ENCODE results near the gene TRAPPC6A.
A peak's percentile ranks its signal among the peaks of the same experiment; 100 is the strongest.

TRAPPC6A gene

GRCh38 chr19:45206328-45206727 is 28.3 kb upstream of the TRAPPC6A start:
- CTCF ChIA-PET = no interaction called here
- WGBS (ENCODE audit: insufficient coverage) = 100% methylated on average over 1 of the region's 3 CpGs
- Histone ChIP-seq H3K9me3 (ENCODE audit: control extremely low read depth in 1 of 5, control insufficient read depth in 4 of 5, insufficient read depth in 2 of 5, low read depth in 1 of 5, low read length in 4 of 5) (no peaks in the 10 kb centered on the region), H3K36me3 (ENCODE audit: control insufficient read depth in 4 of 4, insufficient read depth in 4 of 4, low read length in 3 of 4) (no peaks in the 10 kb centered on the region), H3K27me3 (replicated peaks in 2 of 5; ENCODE audit: control insufficient read depth in 4 of 5, insufficient read depth in 5 of 5, low read length in 4 of 5) (no peaks in the 10 kb centered on the region), H3K4me3 (ENCODE audit: control insufficient read depth in 1 of 7, extremely low read depth in 1 of 7, insufficient read depth in 4 of 7, low read depth in 2 of 7, low read length in 6 of 7) (no peak overlapping the region), H3K4me1 (ENCODE audit: control extremely low read depth in 1 of 4, control insufficient read depth in 4 of 4, insufficient read depth in 4 of 4, low read length in 3 of 4) (peaks cover 0 to 10% (median 9%) of the 10 kb centered on the region in 4 experiments), H3K27ac (ENCODE audit: insufficient read depth in 1 of 2, low read depth in 1 of 2, low read length in 2 of 2, poor library complexity in 1 of 2, severe bottlenecking in 2 of 2) (no peak overlapping the region)
- POLR2A ChIA-PET = interaction anchor here (0.7 kb wide), 1 partner anchor 130 kb away, joined by 4 read pairs; no protein-coding TSS in a partner anchor
- DNase-seq = no peak

GRCh38 chr19:45205810-45206209 is 27.8 kb upstream of the TRAPPC6A start:
- no peak overlapping the region for H3K27ac ChIP-seq (ENCODE audit: insufficient read depth in 1 of 2, low read depth in 1 of 2, low read length in 2 of 2, poor library complexity in 1 of 2, severe bottlenecking in 2 of 2)
- peaks cover 0 to 4% (median 4%) of the 10 kb centered on the region in 4 experiments for H3K4me1 ChIP-seq (ENCODE audit: control extremely low read depth in 1 of 4, control insufficient read depth in 4 of 4, insufficient read depth in 4 of 4, low read length in 3 of 4)
- no peak overlapping the region for H3K4me3 ChIP-seq (ENCODE audit: control insufficient read depth in 1 of 7, extremely low read depth in 1 of 7, insufficient read depth in 4 of 7, low read depth in 2 of 7, low read length in 6 of 7)
- no peaks in the 10 kb centered on the region for H3K9me3 ChIP-seq (ENCODE audit: control extremely low read depth in 1 of 5, control insufficient read depth in 4 of 5, insufficient read depth in 2 of 5, low read depth in 1 of 5, low read length in 4 of 5)
- no peaks in the 10 kb centered on the region for H3K36me3 ChIP-seq (ENCODE audit: control insufficient read depth in 4 of 4, insufficient read depth in 4 of 4, low read length in 3 of 4)
- no peaks in the 10 kb centered on the region for H3K27me3 ChIP-seq (replicated peaks in 2 of 5; ENCODE audit: control insufficient read depth in 4 of 5, insufficient read depth in 5 of 5, low read length in 4 of 5)
- WGBS (ENCODE audit: insufficient coverage) = 93% methylated on average over 3 of the region's 12 CpGs
- CTCF ChIA-PET = no interaction called here
- POLR2A ChIA-PET = interaction anchor here (0.7 kb wide), 1 partner anchor 130 kb away, joined by 4 read pairs; no protein-coding TSS in a partner anchor
- no peak for DNase-seq

- CTCF ChIA-PET = interaction anchor here (1.1 to 4.4 kb wide), 2 partner anchors 76 to 137 kb away, joined by 3 to 19 read pairs; partner anchors contain the start of gene KLC3
- Histone ChIP-seq H3K36me3 (ENCODE audit: control insufficient read depth in 4 of 4, insufficient read depth in 4 of 4, low read length in 3 of 4) (no peaks in the 10 kb centered on the region), H3K9me3 (ENCODE audit: control extremely low read depth in 1 of 5, control insufficient read depth in 4 of 5, insufficient read depth in 2 of 5, low read depth in 1 of 5, low read length in 4 of 5) (no peaks in the 10 kb centered on the region), H3K4me1 (ENCODE audit: control extremely low read depth in 1 of 4, control insufficient read depth in 4 of 4, insufficient read depth in 4 of 4, low read length in 3 of 4) (no peaks in the 10 kb centered on the region), H3K27ac (ENCODE audit: insufficient read depth in 1 of 2, low read depth in 1 of 2, low read length in 2 of 2, poor library complexity in 1 of 2, severe bottlenecking in 2 of 2) (no peak overlapping the region), H3K27me3 (replicated peaks in 2 of 5; ENCODE audit: control insufficient read depth in 4 of 5, insufficient read depth in 5 of 5, low read length in 4 of 5) (peaks cover 0 to 3% (median 0%) of the 10 kb centered on the region in 5 experiments), H3K4me3 (ENCODE audit: control insufficient read depth in 1 of 7, extremely low read depth in 1 of 7, insufficient read depth in 4 of 7, low read depth in 2 of 7, low read length in 6 of 7) (no peak overlapping the region)
- WGBS (ENCODE audit: insufficient coverage) = 96% methylated on average over 6 of the region's 6 CpGs
- no peak for DNase-seq
- POLR2A ChIA-PET = no interaction called here
Measured at GRCh38 chr19:45202637-45203036, 24.6 kb upstream of the TRAPPC6A start.

- no peak overlapping the region for H3K27ac ChIP-seq (ENCODE audit: insufficient read depth in 1 of 2, low read depth in 1 of 2, low read length in 2 of 2, poor library complexity in 1 of 2, severe bottlenecking in 2 of 2)
- H3K27me3 ChIP-seq (replicated peaks in 2 of 5; ENCODE audit: control insufficient read depth in 4 of 5, insufficient read depth in 5 of 5, low read length in 4 of 5) = peaks cover 0 to 3% (median 0%) of the 10 kb centered on the region in 5 experiments
- no peaks in the 10 kb centered on the region for H3K36me3 ChIP-seq (ENCODE audit: control insufficient read depth in 4 of 4, insufficient read depth in 4 of 4, low read length in 3 of 4)
- no peak overlapping the region for H3K4me3 ChIP-seq (ENCODE audit: control insufficient read depth in 1 of 7, extremely low read depth in 1 of 7, insufficient read depth in 4 of 7, low read depth in 2 of 7, low read length in 6 of 7)
- no peaks in the 10 kb centered on the region for H3K4me1 ChIP-seq (ENCODE audit: control extremely low read depth in 1 of 4, control insufficient read depth in 4 of 4, insufficient read depth in 4 of 4, low read length in 3 of 4)
- 50% methylated on average over 3 of the region's 4 CpGs for WGBS (ENCODE audit: insufficient coverage)
- no peaks in the 10 kb centered on the region for H3K9me3 ChIP-seq (ENCODE audit: control extremely low read depth in 1 of 5, control insufficient read depth in 4 of 5, insufficient read depth in 2 of 5, low read depth in 1 of 5, low read length in 4 of 5)
- ChIA-PET POLR2A (no interaction called here), CTCF (interaction anchor here (0.9 to 4.4 kb wide), 12 partner anchors 12 to 167 kb away, joined by 3 to 19 read pairs (median 4); partner anchors contain the start of genes EXOC3L2 and KLC3)
- peak; percentile 43 to 70 (median 68) for DNase-seq
Measured at GRCh38 chr19:45200568-45200967, 22.5 kb upstream of the TRAPPC6A start.

- POLR2A ChIA-PET = no interaction called here
- Histone ChIP-seq H3K36me3 (ENCODE audit: control insufficient read depth in 4 of 4, insufficient read depth in 4 of 4, low read length in 3 of 4) (no peaks in the 10 kb centered on the region), H3K27me3 (replicated peaks in 2 of 5; ENCODE audit: control insufficient read depth in 4 of 5, insufficient read depth in 5 of 5, low read length in 4 of 5) (peaks cover 0 to 3% (median 0%) of the 10 kb centered on the region in 5 experiments), H3K4me3 (ENCODE audit: control insufficient read depth in 1 of 7, extremely low read depth in 1 of 7, insufficient read depth in 4 of 7, low read depth in 2 of 7, low read length in 6 of 7) (no peak overlapping the region), H3K27ac (ENCODE audit: insufficient read depth in 1 of 2, low read depth in 1 of 2, low read length in 2 of 2, poor library complexity in 1 of 2, severe bottlenecking in 2 of 2) (no peak overlapping the region), H3K4me1 (ENCODE audit: control extremely low read depth in 1 of 4, control insufficient read depth in 4 of 4, insufficient read depth in 4 of 4, low read length in 3 of 4) (no peaks in the 10 kb centered on the region), H3K9me3 (ENCODE audit: control extremely low read depth in 1 of 5, control insufficient read depth in 4 of 5, insufficient read depth in 2 of 5, low read depth in 1 of 5, low read length in 4 of 5) (no peaks in the 10 kb centered on the region)
- CTCF ChIA-PET = interaction anchor here (0.8 to 1.2 kb wide), 2 partner anchors 9 to 47 kb away, joined by 3 to 4 read pairs; no protein-coding TSS in a partner anchor
- no peak for DNase-seq
- WGBS (ENCODE audit: insufficient coverage) = 100% methylated on average over 1 of the region's 6 CpGs
Measured at GRCh38 chr19:45195764-45196163, 17.7 kb upstream of the TRAPPC6A start.

GRCh38 chr19:45191375-45191774 is 13.3 kb upstream of the TRAPPC6A start:
- no peaks in the 10 kb centered on the region for H3K36me3 ChIP-seq (ENCODE audit: control insufficient read depth in 4 of 4, insufficient read depth in 4 of 4, low read length in 3 of 4)
- H3K4me1 ChIP-seq (ENCODE audit: control extremely low read depth in 1 of 4, control insufficient read depth in 4 of 4, insufficient read depth in 4 of 4, low read length in 3 of 4) = peaks cover 0 to 4% (median 3%) of the 10 kb centered on the region in 4 experiments
- no peaks in the 10 kb centered on the region for H3K9me3 ChIP-seq (ENCODE audit: control extremely low read depth in 1 of 5, control insufficient read depth in 4 of 5, insufficient read depth in 2 of 5, low read depth in 1 of 5, low read length in 4 of 5)
- POLR2A ChIA-PET = no interaction called here
- 88% methylated on average over 4 of the region's 4 CpGs for WGBS (ENCODE audit: insufficient coverage)
- H3K4me3 ChIP-seq (ENCODE audit: control insufficient read depth in 1 of 7, extremely low read depth in 1 of 7, insufficient read depth in 4 of 7, low read depth in 2 of 7, low read length in 6 of 7) = no peak overlapping the region
- CTCF ChIA-PET = no interaction called here
- no peak overlapping the region for H3K27ac ChIP-seq (ENCODE audit: insufficient read depth in 1 of 2, low read depth in 1 of 2, low read length in 2 of 2, poor library complexity in 1 of 2, severe bottlenecking in 2 of 2)
- no peak for DNase-seq
- H3K27me3 ChIP-seq (replicated peaks in 2 of 5; ENCODE audit: control insufficient read depth in 4 of 5, insufficient read depth in 5 of 5, low read length in 4 of 5) = no peaks in the 10 kb centered on the region

- Histone ChIP-seq H3K36me3 (ENCODE audit: control insufficient read depth in 4 of 4, insufficient read depth in 4 of 4, low read length in 3 of 4) (no peaks in the 10 kb centered on the region), H3K4me3 (ENCODE audit: control insufficient read depth in 1 of 7, extremely low read depth in 1 of 7, insufficient read depth in 4 of 7, low read depth in 2 of 7, low read length in 6 of 7) (no peak overlapping the region), H3K4me1 (ENCODE audit: control extremely low read depth in 1 of 4, control insufficient read depth in 4 of 4, insufficient read depth in 4 of 4, low read length in 3 of 4) (peaks cover 0 to 7% (median 5%) of the 10 kb centered on the region in 4 experiments), H3K9me3 (ENCODE audit: control extremely low read depth in 1 of 5, control insufficient read depth in 4 of 5, insufficient read depth in 2 of 5, low read depth in 1 of 5, low read length in 4 of 5) (no peaks in the 10 kb centered on the region), H3K27me3 (replicated peaks in 2 of 5; ENCODE audit: control insufficient read depth in 4 of 5, insufficient read depth in 5 of 5, low read length in 4 of 5) (no peaks in the 10 kb centered on the region), H3K27ac (ENCODE audit: insufficient read depth in 1 of 2, low read depth in 1 of 2, low read length in 2 of 2, poor library complexity in 1 of 2, severe bottlenecking in 2 of 2) (no peak overlapping the region)
- WGBS (ENCODE audit: insufficient coverage) = no CpG with 5 or more reads among the region's 1 CpG
- CTCF ChIA-PET = no interaction called here
- POLR2A ChIA-PET = no interaction called here
- DNase-seq = no peak
Measured at GRCh38 chr19:45189971-45190370, 11.9 kb upstream of the TRAPPC6A start.

All from common myeloid progenitor, CD34-positive (primary cell).